ENCODE measurements around the gene ULK3.

DNA sequence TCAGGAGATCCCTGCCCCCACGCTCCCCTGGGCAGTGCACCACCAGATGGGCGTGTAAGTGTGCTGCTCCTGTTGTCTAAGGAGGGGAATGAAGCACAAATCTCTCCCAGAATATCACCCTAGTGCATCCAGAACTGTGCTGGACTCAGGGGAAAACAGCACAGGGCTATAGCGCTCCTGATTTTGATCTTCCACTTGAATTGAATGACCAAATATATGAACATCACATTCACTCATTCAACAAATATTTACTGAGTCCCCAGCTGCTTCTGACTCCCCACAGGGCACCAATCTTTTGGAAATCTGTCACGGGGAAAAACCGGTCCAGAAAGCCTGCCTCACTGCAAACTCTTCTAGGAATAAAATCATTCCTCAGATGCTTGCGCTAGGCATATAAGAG lies 14.1 kb downstream of the ULK3 start:
- TF ChIP-seq RFX5 (IDR thresholded peaks at IDR 0.05; ENCODE audit: low read depth, low read length) (no peak), RCOR1 (IDR thresholded peaks at IDR 0.05; ENCODE audit: insufficient replicate concordance, low read length) (no peak), FOS (IDR thresholded peaks at IDR 0.05; ENCODE audit: low read depth, low read length) (no peak), POLR2A (IDR thresholded peaks at IDR 0.05; ENCODE audit: low read depth, low read length) (no peak), MXI1 (IDR thresholded peaks at IDR 0.05; ENCODE audit: borderline replicate concordance, low read depth, low read length) (no peak), SMC3 (IDR thresholded peaks at IDR 0.05; ENCODE audit: low read depth, low read length) (no peak), MAZ (IDR thresholded peaks at IDR 0.05; ENCODE audit: borderline replicate concordance, low read depth, low read length) (no peak), CEBPB (IDR thresholded peaks at IDR 0.05; ENCODE audit: low read depth, low read length) (no peak)
- TF ChIP-seq, protein P1, sequence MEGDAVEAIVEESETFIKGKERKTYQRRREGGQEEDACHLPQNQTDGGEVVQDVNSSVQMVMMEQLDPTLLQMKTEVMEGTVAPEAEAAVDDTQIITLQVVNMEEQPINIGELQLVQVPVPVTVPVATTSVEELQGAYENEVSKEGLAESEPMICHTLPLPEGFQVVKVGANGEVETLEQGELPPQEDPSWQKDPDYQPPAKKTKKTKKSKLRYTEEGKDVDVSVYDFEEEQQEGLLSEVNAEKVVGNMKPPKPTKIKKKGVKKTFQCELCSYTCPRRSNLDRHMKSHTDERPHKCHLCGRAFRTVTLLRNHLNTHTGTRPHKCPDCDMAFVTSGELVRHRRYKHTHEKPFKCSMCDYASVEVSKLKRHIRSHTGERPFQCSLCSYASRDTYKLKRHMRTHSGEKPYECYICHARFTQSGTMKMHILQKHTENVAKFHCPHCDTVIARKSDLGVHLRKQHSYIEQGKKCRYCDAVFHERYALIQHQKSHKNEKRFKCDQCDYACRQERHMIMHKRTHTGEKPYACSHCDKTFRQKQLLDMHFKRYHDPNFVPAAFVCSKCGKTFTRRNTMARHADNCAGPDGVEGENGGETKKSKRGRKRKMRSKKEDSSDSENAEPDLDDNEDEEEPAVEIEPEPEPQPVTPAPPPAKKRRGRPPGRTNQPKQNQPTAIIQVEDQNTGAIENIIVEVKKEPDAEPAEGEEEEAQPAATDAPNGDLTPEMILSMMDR (conservative IDR thresholded peaks at IDR 0.05; ENCODE audit: low read depth, low read length), result no peak

Data from IMR-90 (cell line).